ENCODE measurements around the gene FAM151B.
"Not testable (repeated sequence)": the region's sequence is repeated elsewhere in the genome, so short reads cannot be mapped to it uniquely, and the experiment has no call there.

FAM151B gene

DNA sequence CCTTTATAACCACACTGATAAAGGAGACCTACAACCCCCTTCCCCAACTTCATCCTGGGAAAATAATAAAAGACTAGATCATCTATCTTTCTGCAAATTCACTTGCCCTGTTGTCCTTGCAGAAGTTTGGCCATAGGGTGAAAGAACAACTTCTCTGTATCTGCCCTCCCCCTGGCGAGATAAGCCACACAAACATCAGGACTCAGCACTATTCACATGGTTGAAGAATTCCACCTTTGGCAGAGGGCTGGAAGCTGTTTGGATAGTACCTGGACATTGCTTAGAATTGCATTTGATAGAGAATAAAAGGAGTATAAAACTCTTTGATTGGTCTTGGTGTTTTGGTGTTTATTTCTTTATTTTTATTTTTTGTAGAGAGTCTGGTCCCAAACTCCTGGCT is 16.9 kb downstream of the FAM151B start:
- DNase-seq: no peak

DNA sequence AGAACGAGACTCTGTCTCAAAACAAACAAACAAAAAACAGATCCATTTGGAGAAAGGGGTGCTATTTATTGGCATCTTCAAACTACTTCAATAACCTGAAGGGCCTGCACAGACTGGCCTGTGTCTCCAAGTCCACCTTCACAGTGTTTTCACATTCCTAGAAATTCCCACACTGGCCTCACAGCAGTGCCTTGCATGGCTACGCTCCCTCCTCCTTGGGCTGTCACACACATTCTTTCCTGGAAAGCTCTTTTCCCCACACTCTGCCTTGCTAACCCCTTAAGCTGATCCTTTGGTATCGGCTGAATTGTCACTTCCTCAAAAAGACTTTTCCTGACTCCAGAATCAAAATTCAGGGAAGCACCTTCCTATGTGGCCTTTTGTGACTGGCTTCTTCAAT is 19.8 kb downstream of the FAM151B start:
- DNase-seq: no peak

DNA sequence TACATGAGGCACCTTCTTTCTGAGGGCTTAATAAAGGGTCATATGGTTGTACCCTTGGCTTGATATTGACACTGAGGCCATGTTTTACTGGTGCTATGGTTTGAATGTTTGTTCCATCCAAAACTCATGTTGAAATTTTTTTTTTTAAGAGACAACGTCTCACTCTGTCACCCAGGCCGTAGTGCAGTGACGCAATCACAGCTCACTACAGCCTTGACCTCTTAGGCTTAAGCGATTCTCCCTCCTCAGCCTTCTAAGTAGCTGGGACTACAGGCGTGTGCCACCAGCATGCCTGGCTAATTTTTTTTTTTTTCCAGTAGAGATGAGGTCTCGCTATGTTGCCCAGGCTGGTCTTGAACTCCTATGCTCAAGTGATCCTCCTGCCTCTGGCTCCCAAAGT is 20.9 kb downstream of the FAM151B start:
- no peak for DNase-seq

DNA sequence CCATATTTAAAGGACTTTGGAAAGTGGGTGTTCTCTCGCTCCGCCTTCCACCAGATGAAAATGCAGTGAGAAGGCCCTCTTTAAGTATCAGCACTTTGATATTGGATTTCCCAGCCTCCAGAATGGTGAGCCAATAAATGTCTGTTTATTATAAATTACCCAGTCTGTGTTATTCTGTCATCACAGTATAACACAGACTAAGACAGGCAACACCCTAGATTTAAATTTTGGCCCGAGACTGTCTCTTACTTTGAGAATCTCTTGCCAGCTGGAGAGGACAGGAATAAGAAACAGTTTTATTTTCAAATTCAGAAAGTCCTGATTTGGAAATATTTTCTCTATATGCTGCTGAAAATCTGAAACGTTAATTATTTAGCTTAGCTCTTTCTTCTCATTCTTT is 21.5 kb downstream of the FAM151B start:
- DNase-seq: no peak

DNA sequence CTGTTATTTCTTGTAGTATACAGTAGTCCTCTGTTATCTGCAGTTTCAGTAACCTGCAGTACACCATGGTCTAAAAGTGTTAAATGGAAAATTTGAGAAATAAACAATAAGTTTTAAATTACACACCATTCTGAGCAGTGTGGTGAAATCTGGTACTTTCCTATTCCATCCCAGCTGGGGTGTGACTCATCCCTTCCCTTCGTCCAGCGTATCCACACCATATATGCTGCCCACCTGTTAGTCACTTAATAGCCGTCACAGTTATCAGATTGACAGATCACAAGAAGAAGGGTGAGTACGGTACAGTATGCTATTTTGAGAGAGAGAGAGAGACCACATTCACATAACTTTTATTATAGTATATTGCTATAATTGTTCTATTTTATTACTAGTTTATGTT is 28.9 kb downstream of the FAM151B start:
- no peak for DNase-seq

DNA sequence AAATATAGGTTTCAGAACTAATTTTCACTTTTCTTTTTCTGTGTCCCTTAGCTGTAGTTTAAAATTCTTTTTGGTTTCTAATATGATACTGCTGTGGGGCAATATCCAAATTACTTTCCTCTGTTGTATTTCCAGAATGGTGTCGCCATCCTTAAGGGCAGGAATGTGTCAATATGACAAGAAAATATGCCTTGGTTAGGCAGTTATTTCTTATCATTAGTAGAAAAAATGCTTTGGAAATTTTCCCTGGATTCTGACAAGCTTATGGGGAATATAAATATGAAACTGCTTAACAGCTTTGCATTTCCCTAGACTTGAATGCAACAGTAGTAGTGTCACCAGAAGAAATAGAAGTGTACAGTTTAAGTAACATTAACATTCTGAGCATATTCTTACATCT is 52.8 kb downstream of the FAM151B start:
- no peak for DNase-seq

DNA sequence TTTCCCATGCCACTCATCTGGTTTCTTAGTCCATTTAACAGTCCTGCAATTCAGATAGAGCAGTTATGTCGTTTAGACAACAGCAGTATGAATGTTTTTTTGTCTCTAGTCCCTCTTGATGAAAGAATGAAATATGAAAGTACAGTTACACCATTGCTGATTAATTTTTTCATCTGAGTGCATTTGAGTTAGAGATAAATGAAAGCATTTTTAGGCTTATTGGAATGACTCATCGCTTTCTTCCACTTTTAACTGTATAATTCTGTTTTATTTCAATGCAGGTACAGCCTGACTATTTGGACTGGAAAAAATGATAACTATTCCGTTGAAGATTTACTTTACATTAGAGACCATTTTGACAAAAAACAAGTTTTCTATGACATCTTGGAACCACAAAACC is 53.5 kb downstream of the FAM151B start:
- no peak for DNase-seq

DNA sequence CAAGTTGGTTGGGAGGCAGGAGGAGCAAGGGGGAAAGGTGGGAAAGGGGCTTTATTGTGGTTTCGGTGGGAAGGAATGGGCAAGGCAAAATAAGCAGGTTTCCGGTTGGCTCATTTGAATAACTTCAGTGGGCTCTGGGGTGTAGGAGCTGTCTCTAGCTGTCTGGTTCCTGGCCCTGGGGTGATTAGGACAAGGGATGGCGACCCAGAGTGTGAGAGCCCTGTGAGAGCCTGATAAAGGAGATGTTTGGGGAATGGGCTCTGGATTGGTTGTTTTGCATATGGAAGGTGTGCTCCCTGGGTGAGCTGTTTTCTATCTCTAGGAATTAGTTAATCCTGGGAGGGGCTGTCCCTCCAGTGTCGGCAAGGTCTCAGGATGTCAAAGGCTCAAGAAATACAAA is 66.7 kb downstream of the FAM151B start:
- DNase-seq: no peak

DNA sequence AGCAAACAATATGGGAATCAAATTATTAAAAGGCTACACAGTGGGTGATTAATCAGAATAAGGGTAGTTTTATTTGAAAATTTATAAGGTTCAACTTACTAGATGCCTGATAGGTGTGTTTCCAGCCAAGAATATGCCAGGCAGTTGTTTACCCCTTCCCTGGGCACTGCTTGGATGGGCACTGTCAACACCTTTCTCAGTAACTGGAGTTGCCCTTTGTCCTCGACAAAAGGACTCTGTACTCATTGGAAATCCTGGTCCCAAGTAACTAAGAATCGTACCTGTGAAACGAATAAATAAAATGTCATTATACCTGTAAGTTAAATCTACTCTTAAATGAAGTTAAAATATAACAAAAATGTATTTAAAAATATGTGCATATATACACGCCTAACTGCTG is 67.2 kb downstream of the FAM151B start:
- DNase-seq: no peak

DNA sequence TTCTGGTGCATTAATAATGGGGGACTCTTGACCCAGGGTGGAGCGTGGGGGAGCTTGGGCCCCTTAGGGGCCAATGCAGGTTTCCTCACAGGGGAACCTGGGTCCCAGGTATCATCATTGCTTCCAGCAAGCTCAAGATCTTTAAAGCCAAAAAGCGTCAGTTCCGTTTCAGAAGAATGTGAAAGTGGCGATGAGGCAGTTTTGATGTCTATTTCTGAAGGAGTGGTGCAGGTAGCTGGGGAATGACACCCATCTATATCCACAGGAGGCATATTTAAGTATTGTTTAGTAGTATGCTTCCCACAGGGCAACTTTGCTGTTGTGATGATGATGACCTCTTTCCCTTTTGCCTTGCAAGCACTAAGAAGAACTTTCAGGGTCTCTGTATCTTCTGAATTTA is 71.3 kb downstream of the FAM151B start:
- no peak for DNase-seq

DNA sequence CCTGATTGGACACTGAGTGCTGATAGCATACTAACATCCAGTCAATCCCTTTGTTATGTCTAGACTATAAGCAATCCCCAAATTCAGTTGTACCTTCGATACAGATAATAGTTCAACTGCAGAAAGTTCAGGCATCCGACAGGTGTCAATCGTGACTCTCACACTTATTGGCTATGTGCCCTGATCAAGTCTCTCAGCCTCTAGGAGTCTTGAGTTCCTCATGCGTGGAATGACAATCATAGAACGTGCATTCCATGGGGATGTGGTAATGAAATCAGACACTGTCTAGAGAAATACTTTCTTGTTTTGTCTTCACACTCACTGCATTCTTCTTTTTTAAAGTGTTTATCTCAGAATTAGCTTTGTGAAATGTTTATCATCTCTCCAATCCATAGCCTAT is 77.4 kb downstream of the FAM151B start:
- DNase-seq: no peak

DNA sequence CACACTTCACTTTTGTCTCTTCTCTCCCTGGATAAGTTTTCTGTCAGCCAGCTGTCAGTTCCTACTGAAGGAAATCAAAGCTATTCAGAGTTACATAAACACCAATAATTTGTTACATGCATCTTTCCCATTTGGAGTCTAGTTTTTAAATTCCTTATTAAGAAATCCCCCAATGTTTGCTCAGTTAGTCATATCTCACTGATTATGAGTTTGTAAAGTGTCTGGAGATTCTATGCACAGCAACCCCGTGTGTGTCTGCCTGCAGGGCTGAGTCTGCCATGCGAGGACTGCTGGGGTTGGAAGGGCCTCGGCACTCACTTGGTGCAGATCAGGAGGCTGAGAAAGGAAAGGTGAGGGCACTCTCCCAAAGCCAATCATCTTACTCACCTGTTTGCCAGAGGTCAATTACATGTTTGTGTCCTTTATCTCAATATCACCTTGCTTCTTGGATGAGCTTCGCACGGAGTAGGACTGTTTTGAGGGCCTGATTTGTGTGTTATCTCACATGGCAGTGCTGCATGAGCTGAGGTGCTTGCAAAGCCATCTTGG is 78.9 kb downstream of the FAM151B start:
- DNase-seq: no peak

DNA sequence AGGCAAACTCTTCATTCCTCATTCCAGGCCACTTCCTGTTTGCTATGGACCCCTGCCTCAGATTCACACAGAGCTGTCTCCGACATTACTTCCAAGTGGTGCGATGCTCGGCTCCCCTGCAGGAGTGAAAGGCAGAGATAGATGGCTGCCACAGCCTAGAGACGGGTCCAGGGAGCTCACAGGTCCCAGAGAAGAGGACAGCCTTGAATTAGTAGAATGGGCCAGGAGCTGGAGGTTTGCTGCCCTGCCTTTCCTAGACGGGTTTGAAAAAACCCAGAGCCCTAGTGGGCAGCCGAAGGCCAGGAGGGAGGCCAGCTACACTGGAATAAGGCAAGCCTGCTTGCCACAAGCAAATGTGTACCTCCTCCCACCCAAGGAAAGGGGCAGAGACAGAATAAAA is 80.4 kb downstream of the FAM151B start:
- DNase-seq: no peak

DNA sequence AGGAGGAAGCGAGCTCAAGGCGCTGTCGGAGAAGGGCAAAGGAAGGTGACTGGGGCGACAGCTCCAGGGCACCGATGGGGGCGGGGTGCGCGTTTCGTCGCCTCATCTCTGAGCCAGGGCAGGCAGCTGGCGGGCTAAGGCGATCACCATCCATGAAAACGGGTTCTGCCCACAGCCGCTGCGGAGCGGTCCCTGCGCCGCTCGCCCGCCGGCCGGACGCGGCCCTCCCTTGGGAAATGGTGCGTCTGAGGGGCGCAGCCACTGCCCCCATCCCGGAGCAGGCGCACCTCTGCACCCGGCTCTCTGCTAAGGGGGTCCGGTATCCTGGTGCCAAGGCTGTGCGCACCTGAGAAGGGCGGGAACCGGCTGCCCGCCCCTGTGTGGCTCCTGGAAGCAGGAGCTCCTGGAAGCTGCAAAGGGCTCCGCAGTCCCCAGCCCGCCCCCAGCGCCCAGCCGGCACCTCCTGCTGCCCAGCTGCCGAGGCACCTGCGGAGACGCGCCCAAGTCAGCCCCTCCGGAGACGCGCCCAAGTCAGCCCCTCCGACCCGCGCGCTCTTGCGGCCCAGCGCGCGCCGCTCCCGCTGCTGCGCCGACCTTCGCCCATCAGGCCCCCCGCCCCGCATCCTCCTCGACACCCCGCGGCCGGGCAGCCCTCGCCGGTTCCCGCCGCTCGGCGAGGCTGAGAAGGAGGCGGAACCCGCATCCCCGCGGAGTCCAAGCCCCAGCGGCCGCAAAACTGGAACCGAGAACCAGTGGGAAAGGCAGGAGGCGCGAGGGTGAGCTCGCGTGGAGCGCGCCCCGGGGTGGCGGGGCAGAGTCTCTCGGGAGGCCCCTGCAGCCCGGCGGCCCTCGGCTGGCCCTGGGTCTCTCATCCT is 81.4 kb downstream of the FAM151B start:
- no peak for DNase-seq

DNA sequence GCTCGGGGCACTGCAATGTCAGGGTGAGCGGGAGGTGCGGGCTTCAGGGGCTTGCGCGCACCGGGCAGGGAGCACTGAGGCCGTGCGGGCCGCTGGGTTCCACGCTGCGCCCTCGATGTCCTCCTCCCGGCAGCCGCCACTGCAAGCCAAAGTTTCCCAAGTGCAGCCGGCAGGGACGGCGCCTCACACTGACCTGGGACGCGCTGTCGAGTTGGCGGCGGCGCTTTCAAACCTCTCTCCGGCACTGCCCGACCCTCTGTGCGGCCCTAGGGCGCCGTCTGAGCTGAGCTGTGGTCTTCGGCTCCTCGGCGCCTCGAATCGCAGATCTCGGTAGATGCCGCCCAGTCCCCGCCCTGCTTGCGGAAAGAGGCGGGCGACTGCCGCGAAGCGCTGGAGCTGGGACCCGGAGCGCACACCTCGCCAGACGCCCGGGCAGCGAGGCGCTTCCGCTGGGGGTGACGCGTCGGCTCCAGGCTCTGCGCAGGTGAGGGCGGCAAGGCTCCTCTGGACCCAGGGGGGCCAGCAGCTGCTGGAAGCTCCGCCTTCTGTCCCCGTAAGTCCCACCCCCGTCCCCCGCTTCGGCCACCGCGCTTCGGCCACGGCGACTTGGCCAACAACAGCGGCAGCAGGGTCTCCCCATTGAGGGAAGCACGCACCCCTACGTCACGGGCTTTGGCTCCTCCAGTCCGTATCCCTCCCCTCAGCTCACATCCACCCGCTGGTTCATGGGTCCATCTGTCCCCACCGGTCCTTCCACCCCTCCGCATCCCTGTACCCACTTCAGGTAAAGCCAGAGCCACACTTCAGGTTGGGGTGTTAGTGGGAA is 82.3 kb downstream of the FAM151B start, which contains the start of gene ANKRD34B:
Gene ANKRD34B, minus strand, starts transcription at position 320 of the 826 bp plus-strand sequence. CDS start 10,261 bp downstream, outside the sequence.
- DNase-seq: peak; percentile 36

DNA sequence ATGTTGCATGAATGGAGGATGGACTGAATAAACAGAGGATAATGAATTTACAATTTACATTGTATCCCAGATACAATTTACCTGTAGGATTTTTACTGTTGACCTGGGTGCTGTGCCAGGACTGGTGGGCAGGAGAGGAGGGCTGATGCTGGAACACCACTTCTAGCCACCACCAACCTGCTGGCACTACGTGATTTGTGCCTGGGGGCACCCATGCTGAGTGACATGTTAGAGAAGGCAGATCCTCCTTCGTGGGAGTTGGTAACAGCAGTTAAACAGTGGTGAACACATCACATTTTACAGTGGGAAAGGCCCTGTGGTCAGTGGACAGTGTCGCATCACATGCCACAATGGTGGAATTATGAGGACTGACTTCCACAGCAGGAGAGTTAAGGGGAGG is 85.2 kb downstream of the FAM151B start:
- DNase-seq: no peak

DNA sequence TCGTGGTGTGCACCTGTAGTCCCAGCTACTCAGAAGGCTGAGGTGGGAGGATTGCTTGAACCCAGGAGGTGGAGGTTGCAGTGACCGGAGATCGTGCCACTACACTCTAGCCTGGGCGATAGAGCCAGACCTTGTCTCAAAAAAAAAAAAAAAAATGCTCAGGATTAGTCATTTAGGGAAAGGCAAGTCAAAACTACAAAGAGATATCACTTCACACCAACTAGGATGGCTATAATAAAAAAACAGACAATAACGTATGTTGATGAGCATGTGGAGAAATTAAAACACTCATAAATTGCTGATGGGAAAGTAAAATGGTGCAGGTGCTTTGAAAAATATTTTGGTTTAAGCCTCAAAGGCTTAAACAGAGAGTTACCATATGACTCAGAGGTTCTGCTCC is 88.5 kb downstream of the FAM151B start:
- no peak for DNase-seq

DNA sequence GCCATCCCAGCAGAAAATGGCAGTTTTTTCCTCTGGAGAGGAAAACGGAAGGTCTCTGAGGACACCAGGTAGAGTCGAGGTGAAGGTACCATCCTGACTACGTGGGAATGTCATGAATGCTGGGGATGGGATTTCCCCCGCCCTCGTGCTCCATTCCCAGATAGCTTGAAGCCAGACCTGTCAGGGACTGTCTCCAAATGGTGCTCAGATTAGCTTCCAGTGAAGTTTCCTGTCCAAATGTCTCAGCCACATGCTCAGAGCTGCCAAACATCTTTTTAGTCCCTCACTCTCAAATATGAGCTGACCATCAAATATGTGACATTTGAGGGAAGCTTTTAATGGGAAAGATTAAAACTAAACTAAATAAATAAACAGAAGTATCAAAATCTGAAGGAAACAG is 89.8 kb downstream of the FAM151B start:
- DNase-seq: no peak

DNA sequence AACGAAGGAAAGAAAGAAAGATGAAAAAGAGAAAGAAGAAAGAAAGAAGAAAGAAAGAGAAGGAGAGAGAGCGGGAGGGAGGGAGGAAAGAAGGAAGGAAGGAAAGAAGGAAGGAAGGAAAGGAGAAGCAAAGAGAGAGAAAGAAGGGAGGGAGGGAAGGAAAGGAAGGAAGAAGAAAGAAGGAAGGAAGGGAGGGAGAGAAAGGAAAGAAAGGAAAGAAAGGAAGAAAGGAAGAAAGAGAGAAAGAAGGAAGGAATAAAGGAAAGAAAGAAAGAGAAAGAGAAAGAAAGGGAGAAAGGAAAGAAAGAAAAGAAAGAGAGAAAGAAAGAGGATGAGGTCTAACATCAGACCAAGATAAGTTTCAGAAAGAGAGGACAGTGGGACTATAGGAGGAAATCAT is 91.2 kb downstream of the FAM151B start:
- no peak for DNase-seq

DNA sequence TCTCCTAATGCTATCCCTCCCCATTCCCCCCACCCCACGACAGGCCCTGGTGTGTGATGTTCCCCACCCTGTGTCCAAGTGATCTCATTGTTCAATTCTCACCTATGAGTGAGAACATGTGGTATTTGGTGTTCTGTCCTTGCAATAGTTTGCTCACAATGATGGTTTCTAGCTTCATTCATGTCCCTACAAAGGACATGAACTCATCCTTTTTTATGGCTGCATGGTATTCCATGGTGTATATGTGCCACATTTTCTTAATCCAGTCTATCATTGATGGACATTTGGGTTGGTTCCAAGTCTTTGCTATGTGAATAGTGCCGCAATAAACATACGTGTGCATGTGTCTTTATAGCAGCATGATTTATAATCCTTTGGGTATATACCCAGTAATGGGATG is 92.4 kb downstream of the FAM151B start:
- not testable (repeated sequence) for DNase-seq

DNA sequence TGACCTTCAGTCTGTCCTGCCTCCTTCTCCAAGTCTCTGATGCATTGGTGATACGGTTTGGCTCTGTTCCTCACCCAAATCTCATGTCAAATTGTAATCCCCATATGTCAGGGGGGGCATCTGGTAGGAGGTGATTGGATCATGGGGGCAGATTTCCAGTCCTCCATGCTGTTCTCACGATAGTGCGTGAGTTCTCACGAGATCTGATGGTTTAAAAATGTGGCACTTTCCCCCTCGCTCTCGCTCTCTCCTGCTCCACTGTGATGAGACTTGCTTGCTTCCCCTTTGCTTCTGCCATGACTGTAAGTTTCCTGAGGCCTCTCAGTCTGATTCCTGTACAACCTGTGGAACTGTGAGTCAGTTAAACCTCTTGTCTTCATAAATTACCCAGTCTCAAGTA is 96.9 kb downstream of the FAM151B start:
- no peak for DNase-seq

DNA sequence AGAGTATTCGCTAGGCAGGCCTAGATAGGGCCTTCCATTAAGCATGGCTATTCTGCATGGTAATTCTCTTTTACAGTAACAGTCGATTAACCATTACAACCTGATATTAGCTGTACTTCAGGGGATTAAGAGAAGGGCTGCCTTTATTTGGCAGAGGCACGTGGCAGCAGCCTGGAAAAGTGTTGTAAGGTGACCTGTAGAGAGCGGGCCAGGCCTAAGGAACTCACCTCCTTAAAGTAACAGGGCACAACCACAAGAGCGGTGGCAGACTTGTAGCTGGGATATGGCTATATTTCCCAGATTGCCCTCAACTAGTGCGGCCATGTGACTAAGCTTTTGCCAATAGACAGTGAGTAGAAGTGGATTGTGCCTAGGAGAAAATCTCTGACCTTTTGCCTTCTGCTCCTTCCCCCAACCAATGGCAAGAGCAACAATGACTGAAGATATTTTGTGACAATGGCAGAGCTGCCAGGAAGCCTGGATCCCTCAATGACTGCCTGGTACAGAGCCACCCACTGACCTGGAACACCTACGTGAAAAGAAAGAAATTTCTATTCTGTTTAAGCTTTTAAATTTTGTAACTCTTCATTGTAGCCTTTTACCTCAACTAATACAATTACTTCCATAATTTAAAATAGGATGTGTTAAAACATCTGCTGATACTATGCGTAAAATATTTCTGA is 101.1 kb downstream of the FAM151B start:
- DNase-seq: no peak

DNA sequence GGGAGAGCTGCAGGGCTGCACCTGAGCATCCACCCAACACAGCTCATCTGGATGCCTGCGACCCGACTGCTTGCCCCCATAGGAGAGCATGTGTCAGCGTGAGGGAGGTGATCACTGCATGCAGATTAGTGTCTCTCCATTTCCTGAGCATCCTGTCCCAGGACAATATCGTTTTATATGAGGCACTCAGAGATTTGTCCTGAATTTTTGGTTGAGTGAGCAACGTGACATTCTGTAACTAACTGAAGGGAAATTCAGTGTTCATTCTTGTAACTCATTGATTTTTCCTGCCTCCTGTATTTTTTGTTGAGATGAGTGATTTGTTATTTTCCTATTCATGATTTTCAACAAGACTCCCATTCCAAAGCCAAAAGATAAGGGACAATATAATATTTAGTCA is 102.9 kb downstream of the FAM151B start:
- no peak for DNase-seq

All from left hindlimb (tissue), 1 donor.